Measurements from ENCODE around the gene APOA5. TPM values are rescaled to one million over a fixed set of nuclear protein-coding genes. Genes with fewer than 3 reads are reported as not detected.
A peak's percentile ranks its signal among the peaks of the same experiment; 100 is the strongest.

APOA5 gene
- total RNA-seq, 2 donors from 2014 or later = not detected

GRCh38 chr11:116791002-116791812 is 472 bp downstream of the APOA5 start:
- ATAC-seq (ENCODE audit: insufficient number of reproducible peaks, low FRiP score, low read depth) (no peak), DNase-seq (ENCODE audit: low spot score) (peak; percentile 32)
- Histone ChIP-seq H3K27me3 (replicated peaks; ENCODE audit: insufficient read depth) (no peaks in the 10 kb centered on the region), H3K4me1 (ENCODE audit: control insufficient read depth in 1 of 2, low read depth in 2 of 2) (peaks cover 12 to 26% of the 10 kb centered on the region in 2 donors), H3K27ac (no peak overlapping the region), H3K9me3 (no peaks in the 10 kb centered on the region), H3K4me3 (peak overlapping the region; percentile 53), H3K36me3 (no peaks in the 10 kb centered on the region)
- TF ChIP-seq CTCF (IDR thresholded peaks at IDR 0.05) = peak; percentile 84

GRCh38 chr11:116790167-116791001 is 1.3 kb downstream of the APOA5 start:
- Histone ChIP-seq H3K4me3 (no peak overlapping the region), H3K4me1 (ENCODE audit: control insufficient read depth in 1 of 2, low read depth in 2 of 2) (peaks cover 12 to 26% of the 10 kb centered on the region in 2 donors), H3K9me3 (no peaks in the 10 kb centered on the region), H3K27me3 (replicated peaks; ENCODE audit: insufficient read depth) (no peaks in the 10 kb centered on the region), H3K27ac (no peak overlapping the region), H3K36me3 (peaks cover 6% of the 10 kb centered on the region)
- ATAC-seq (ENCODE audit: insufficient number of reproducible peaks, low FRiP score, low read depth) (no peak), DNase-seq (ENCODE audit: low spot score) (no peak)
- TF ChIP-seq CTCF (IDR thresholded peaks at IDR 0.05) = no peak

GRCh38 chr11:116788975-116789374 is 2.7 kb downstream of the APOA5 start:
- no peak for ATAC-seq (ENCODE audit: insufficient number of reproducible peaks, low FRiP score, low read depth)
- H3K27ac ChIP-seq = no peak overlapping the region

GRCh38 chr11:116788534-116788933 is 3.1 kb downstream of the APOA5 start:
- H3K27ac ChIP-seq = peak overlapping the region; percentile 77 to 86

More at GRCh38 chr11:116788975-116789374, 2.7 kb downstream of the APOA5 start:
- no peak for TF ChIP-seq CTCF (IDR thresholded peaks at IDR 0.05)
- Histone ChIP-seq H3K4me3 (no peak overlapping the region), H3K4me1 (ENCODE audit: control insufficient read depth in 1 of 2, low read depth in 2 of 2) (peaks cover 12 to 26% of the 10 kb centered on the region in 2 donors), H3K27me3 (replicated peaks; ENCODE audit: insufficient read depth) (no peaks in the 10 kb centered on the region), H3K9me3 (no peaks in the 10 kb centered on the region), H3K36me3 (peaks cover 20% of the 10 kb centered on the region)
- no peak for DNase-seq (ENCODE audit: low spot score)

More at GRCh38 chr11:116788534-116788933, 3.1 kb downstream of the APOA5 start:
- peaks cover 25% of the 10 kb centered on the region for H3K36me3 ChIP-seq
- DNase-seq (ENCODE audit: low spot score) (no peak), ATAC-seq (ENCODE audit: insufficient number of reproducible peaks, low FRiP score, low read depth) (no peak)
- peak overlapping the region; percentile 99 for H3K4me3 ChIP-seq
- H3K9me3 ChIP-seq = no peaks in the 10 kb centered on the region
- peaks cover 12 to 26% of the 10 kb centered on the region in 2 donors for H3K4me1 ChIP-seq (ENCODE audit: control insufficient read depth in 1 of 2, low read depth in 2 of 2)
- no peaks in the 10 kb centered on the region for H3K27me3 ChIP-seq (replicated peaks; ENCODE audit: insufficient read depth)
- no peak for TF ChIP-seq CTCF (IDR thresholded peaks at IDR 0.05)

All from thoracic aorta (tissue), 2 donors.